GM18907 (cell line): ENCODE data around the gene DIP2C.
"Not testable (repeated sequence)": the region's sequence is repeated elsewhere in the genome, so short reads cannot be mapped to it uniquely, and the experiment has no call there.

ENCODE experiments used
- ATAC-seq: cut with Tn5 transposase; IDR thresholded peaks from one replicate; pipeline ENCODE4 v1.9.1; 2021; ENCODE audit warnings: mild to moderate bottlenecking, moderate library complexity; ENCODE audit not compliant: unreplicated experiment

Gene DIP2C

GRCh38 chr10:584497-585290 is 104.8 kb downstream of the DIP2C start:
- ATAC-seq, result not testable (repeated sequence)

- ATAC-seq, result no peak
These were observed 106.0 kb downstream of the DIP2C start for GRCh38 chr10:583433-583832.

- ATAC-seq, result no peak
These were observed 107.6 kb downstream of the DIP2C start for GRCh38 chr10:581776-582330.

GRCh38 chr10:580778-581177 is 108.7 kb downstream of the DIP2C start:
- ATAC-seq, result no peak

- no peak for ATAC-seq
These were observed 113.4 kb downstream of the DIP2C start for GRCh38 chr10:576130-576465.

GRCh38 chr10:575402-576129 is 113.9 kb downstream of the DIP2C start:
- ATAC-seq, result no peak

- ATAC-seq, result no peak
These were observed 116.8 kb downstream of the DIP2C start for GRCh38 chr10:572696-573095.

GRCh38 chr10:571688-572451 is 117.6 kb downstream of the DIP2C start:
- no peak for ATAC-seq

GRCh38 chr10:571166-571565 is 118.3 kb downstream of the DIP2C start:
- ATAC-seq, result no peak

GRCh38 chr10:570628-571163 is 118.8 kb downstream of the DIP2C start:
- no peak for ATAC-seq

GRCh38 chr10:569961-570627 is 119.4 kb downstream of the DIP2C start:
- no peak for ATAC-seq

- no peak for ATAC-seq
These were observed 120.6 kb downstream of the DIP2C start for GRCh38 chr10:568848-569247.

- ATAC-seq, result no peak
These were observed 121.6 kb downstream of the DIP2C start for GRCh38 chr10:567869-568268.

GRCh38 chr10:566241-566885 is 123.1 kb downstream of the DIP2C start:
- no peak for ATAC-seq

- ATAC-seq, result no peak
These were observed 123.8 kb downstream of the DIP2C start for GRCh38 chr10:565676-566075.

- no peak for ATAC-seq
These were observed 124.3 kb downstream of the DIP2C start for GRCh38 chr10:565146-565545.

GRCh38 chr10:563827-564226 is 125.6 kb downstream of the DIP2C start:
- ATAC-seq, result no peak

GRCh38 chr10:562142-562541 is 127.3 kb downstream of the DIP2C start:
- ATAC-seq, result no peak

- no peak for ATAC-seq
These were observed 127.7 kb downstream of the DIP2C start for GRCh38 chr10:561721-562120.
